Glomerular visceral epithelial cell (primary cell): ENCODE data around the gene PHF2.
A peak's percentile ranks its signal among the peaks of the same experiment; 100 is the strongest.

Experiments used
- DNase-seq: peaks from one replicate; pipeline ENCODE4 v3.0.0-alpha.2; 2016; ENCODE audit errors: extremely low spot score

PHF2 gene

DNA sequence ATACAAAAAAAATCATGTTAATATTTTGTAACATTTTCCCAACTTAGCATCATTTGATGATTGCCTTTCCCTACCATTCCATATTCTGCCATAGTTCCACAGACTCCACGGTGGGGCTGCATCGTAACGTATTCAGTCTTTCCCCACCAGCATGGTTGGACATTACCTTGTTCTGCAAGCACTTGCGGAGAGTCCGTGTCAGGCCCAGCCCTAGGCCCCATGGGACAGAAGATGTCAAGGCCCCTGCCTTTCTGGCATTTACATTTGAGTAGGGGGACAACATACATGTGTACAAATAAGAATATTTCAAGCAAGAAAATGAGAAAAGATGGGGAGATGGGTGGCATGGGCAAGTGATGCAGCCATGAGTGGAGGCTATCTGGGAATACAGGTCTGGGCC is 8.2 kb upstream of the PHF2 start:
- DNase-seq, result no peak

DNA sequence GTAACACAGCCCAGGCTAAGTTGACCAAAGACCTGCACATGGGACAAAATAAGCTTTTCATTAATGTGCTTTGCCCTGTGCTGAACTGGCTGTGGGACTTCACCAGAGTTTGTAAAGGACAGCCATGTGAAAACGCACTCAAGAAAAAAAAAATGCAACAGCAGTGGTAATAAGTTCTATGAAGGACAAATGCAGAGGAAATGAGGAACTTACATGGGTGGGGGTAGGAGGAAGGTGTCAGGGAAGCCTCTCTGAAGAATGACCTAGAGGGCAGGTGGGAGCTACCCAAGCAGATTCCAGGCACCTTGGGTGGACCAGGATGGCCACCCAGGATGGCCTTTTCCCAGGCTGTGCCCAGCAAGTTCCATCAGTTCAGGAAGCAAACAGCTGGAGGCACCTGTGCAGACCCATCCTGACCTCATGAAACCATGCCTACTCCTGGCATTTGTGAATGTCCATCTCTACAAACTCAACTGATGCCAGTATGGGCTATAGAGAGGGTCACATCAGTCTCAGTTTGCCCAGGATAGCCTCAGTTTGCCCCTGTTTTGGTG is 6.7 kb upstream of the PHF2 start:
- no peak for DNase-seq

DNA sequence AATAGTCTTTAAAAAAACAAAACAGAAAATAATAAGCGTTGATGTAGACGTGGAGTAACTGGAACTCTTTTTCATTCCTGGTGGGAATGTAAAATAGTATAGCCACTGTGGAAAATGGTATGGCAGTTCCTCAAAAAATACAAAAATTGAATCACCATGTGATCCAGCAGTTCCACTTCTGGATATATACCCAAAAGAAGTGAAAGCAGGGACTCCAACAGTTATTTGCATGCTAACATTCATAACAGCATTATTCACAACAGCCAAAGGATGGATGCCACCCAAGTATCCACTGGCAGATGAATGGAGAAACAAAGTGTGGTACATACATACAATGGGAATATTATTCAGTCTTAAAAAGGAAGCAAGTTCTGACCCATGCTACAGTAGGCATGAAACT is 4.2 kb upstream of the PHF2 start:
- no peak for DNase-seq

DNA sequence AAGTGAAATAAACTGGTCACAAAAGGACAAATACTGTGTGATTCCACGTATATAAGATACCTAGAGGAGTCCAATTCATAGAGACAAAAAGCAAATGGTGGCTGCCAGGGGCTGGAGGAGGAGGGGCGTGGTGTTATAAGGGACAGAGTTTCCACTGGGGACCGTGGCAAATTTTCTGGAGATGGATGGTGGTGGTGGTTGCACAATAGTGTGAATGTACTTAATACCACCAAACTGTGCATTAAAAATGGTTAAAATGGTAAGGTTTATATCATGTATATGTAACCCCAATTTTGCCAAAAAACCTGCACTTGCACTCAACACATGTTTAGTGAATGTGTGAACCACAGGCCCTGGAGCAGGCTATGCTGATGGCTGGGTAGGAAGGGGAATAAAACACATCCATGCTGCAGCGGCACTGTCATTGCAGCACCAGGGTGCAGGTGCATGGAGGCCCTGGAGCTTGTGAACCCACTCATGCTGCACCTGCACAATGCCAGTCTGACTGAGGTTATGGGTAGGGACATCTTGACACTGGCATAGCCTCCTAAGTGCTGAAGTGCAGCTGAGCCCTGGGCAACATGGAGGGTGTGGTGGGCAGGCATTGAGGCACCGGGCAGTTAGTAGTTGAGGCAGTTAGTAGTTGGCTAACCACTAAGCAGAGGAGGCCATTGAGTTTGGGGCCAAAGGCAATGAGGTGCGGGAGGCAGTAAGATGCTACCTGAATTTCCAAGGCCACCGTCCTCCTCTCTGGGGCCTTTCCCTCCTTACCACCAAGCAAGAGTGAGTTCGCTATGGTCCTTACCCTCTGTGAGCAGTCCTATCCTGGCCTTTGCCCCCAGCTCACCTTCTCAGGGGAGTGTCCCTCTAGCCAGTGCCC is 3.5 kb upstream of the PHF2 start:
- no peak for DNase-seq

DNA sequence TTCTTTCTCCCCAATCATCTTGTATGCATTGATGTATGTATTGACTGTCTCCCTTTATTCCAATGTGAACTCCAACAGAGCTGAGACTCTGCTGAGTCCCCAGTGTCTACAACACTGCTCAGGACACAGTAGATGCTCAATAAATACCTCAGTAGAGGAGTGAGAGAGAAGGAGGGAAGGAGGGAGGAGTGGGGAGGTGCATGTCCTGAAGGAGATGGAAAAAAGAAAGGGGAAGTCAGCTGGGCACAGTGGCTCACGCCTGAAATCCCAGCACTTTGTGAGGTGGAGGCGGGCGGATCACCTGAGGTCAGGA is 2.9 kb upstream of the PHF2 start:
- DNase-seq, result no peak

DNA sequence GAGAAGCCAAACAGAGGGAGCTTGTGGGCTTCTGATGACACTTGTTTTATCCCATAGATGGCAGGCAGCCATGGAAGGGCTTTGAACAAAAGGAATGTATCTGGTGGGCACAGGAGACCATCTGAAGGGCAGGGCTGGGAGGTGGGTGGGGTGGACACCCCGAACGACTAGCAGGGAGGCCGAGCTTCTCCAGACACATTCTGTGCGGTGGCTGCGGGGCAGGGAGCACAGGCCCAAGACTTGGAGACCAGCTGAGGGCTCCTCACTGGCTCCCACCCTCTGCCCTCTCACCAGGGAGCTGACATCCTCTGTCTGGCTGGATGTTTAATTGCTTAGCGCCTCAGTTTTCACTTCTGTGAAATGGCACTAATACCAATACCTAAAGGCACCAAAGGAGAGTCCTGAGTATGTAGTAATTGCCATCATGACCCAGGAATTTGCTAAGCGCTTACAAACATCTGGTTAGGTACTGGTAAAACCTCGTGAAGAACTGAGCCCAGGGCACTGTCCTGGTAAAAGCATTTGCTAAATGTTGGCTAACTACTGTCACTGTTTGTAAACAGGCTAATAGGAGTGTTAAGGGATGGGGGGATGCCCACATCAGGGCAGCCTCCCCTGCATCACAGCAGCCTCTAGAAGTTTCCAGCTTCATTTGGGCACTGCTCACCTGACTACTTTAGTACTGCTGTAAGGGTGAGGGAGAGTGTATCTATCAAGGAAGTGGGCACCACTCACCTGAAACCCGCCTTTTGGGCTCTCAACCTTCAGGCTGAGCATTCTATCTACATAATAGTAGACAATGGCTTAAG is 2.1 kb upstream of the PHF2 start:
- DNase-seq, result no peak

DNA sequence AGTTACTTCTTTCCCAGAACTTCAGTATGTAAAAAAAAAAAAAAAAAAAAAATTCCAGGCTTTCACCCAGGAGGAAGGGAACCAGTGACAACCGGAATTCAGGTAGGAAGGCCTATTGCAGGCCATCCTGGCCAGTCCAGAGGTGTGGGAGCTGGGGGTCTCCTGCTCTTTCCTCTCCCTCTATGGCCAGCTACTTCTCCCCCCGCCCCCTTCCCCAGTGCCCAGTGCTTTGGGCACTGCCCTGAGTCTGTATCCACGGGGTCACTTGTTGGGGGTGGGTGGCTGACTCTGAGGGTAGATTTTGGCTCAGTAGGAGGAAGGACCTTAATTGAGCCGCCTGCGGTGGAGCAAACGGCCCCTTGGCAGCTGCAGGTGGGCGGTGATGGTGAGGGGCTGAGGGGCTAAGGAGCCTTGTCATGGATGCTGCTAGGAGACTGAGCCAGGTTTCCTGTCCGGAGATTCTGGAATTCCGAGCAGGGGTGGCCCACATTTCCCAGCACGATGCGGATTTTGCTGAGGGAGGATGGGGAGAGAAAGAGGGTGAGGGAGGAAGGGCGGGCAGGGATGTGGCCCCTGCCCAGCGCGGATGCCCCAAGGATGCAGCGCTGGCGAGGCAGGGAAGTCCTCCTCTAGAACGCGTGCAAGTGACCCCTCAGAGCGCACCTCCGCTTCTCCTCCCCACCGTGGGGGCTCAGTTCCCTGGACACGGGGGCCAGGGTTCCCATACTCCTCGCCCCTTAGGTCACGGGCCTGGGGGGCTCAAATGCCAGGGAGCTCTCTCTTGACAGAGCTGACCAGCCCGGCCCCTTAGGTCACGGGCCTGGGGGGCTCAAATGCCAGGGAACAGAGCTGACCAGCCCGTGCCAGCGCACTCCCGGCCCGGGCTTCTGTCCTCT is 1.2 kb upstream of the PHF2 start:
- DNase-seq, result no peak

DNA sequence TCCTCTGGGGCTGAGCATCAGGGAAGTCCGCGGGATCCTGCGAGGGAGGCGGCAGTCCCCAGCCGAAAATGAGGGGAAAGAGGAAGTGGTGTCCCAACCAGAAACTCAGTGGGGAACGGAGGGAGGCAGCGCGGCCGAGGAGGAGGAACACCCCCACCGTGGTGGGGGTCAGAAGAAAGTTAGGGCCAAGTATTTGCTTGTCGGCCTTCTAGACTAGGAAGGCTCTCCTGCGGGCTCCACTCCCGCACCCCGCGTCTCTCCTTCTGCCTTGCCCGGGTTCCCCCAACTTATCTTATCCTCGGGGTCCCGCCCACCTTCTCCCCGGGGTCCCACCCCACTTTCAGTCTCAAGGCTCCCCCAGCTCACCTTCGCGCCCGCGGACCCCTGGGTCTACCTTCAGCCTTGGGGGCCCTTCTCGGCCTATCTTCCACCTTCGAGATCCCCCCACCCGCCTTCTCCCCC is 557 bp upstream of the PHF2 start:
- peak; percentile 54 for DNase-seq

DNA sequence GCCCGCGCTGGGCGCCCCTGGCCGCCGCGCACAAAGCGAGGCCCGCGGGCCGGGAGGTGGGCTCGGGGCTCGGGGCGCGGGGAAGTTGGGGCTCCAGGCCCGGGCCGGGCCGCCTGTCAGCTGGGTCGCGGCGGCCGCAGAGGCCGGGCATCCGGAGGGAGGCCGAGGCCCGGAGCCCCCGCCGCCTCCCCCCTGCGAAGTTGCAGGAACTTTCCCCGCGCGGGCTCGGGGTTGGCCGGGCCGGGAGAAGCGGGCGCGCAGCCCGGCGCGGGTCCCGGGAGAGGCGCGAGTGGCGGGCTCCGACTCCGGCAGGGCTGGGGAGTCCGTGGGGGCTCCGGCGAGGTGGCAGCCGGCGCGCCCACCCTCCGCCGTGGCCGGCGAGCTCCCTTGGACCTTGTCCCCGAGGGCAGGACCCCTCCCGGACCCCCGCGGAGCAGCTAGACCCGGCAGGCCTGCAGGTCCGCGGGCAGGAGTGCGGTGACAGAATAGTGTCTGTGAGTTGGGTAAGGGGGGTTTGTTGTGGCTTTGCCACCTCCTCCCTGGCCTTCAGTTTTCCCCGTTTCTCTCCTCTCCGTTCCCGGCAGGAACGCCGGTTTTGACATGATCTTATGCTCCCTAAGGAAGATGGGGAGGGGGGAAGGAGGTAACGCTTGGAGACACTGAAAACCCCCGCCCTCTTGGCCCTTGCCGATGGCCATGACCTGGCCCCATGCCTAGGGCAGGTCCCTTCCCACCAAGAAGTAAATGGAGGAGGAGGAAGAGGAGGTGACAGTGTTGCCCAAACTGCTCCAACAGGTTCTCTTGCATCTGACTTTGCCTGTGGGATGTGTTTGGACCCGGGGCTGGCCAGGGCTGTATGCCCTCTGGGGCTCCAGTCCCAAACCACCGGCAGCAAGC is 942 bp downstream of the PHF2 start:
- no peak for DNase-seq

DNA sequence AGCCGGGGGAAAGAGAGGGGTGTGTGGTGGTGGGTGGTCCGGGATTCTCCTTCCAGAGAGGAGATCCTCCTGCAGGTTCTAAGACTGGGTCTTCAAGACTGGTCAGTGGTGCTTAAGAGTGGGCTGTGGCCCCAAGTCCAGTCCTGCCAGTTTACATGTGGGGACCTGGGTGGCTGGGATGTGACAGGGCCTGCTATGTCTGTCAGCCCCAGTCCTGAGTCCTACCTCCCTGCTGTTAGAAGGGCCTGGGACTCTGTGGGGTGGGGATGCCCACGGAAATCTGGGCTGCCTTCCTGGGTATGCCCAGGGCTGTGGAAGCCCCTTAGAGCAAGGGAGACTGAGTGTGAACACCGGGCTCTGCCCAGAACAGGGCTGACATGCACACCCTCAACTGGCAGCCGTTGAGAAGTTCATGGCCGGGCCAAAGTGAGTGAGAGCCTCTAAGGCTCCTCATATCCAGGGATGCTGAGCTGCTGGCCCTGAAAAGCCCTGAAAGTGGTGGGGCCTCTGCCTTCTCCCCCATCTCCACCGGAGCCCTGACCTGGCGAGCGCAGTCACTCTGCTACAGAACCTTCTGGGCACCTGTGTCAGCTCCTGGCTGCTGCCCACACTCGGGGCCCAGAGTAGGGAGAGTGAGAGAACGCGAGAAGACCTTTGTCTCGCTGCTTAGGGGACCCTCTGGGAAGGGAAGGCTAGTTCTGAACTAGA is 1.7 kb downstream of the PHF2 start:
- no peak for DNase-seq

DNA sequence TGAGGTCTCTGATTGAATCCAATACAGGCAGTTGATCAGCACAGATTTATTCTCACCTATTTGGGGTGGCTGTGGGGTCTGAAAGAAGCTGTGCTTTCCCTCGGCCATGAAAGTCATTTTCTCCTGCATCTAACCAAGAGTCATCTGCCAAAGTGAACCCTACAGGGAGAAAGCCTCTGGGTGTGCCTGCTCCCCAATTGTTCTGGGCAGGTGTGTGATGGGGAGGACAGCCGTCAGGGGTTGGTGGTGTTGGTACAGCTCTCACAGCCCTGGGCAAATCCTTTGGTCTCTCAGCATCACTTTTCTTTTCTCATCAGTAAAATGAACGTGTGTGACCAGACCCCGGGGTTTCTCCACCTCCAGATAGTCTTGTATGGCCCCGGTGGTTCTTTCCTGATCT is 2.5 kb downstream of the PHF2 start:
- no peak for DNase-seq

DNA sequence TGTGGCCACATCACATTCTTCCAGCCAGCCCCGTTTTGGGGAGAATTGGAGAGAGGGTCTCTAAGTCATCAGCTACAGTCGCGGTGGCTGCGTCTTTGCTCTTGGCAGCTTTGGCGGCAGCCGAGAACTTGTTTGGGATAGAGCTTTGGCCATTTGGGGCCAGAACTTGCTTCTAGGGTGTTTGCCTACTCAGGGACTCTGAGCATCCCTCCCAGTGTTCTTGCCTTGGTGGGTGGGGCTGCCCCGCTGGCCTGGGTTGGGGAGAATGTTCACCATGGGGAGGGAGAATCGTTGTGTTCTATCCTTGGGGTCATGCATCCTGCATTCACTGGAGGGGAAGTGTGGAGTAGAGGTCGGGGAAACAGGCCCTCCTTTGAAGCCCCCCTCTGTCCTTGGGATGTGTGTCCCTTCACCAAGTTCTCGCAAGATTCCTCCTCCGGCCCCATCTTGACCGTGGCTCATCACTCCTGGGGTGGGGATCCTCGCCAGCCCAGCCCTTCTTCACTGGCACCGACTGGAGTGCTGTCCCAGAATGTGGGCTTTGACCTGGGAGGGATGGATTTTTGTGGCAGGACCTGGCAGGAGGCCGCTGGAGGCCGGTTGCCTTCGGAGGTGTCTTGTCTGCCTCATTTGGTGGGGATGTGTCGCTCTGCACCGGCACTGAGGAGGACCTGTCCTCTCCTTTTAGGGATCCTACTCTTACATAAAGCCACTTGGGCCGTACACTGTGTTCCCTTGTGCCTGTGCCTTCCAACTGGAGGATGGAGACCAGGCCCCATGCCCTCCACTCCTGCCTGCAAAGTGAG is 3.5 kb downstream of the PHF2 start:
- no peak for DNase-seq

DNA sequence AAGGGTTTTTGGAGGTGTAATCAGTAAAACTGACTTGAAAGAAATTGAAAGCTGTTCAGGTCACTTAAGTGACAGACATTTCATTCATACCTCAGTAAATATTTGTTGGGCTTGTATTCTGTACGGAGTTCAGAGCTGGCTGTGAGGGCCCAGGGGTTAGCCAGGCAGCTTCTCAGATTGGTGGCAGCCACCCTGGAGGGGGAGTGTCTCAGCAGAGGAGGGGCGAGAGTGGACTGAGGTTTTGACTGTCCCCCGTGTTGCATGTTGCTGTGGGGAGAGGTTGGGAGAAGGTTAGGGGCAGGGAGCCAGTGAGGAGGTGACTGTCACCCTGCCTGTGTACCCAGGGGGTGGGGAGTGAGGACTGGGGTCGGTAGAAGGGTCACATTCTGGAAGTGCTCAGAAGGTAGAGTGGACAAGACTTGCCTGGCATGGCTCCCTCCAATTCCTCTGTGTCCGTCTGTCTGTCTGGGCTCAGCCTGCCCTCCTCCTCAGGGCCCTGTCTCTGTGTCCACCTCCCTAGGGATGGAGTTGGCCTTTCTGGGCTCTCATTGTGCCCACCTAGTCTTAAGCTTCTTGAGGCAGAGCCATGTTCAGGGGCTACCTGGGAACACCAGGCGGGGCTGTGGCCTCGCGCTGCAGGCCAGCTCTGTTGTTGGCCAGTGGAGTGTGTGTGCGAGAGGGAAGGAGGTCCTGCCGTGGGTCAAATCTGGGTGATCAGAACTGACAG is 4.4 kb downstream of the PHF2 start:
- DNase-seq, result no peak

DNA sequence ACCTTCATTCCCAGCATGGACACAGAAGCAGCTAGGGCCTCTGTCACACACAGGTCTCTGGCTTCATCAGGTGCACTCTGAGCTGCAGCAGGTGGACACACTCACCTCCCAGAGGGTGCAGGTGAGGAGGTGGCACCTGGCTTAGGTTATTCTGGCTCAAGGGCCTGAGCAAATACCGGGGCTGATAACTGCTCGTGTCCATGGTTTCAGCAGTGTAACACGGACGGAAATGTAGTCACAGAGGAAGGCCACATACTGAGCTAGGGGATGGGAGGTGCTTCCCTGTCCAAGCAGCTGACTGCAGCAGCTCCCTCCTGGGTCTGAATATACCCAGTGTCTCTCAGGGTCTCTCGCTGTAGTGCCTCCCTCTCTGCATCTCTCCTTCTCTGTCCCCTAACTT is 5.7 kb downstream of the PHF2 start:
- no peak for DNase-seq

DNA sequence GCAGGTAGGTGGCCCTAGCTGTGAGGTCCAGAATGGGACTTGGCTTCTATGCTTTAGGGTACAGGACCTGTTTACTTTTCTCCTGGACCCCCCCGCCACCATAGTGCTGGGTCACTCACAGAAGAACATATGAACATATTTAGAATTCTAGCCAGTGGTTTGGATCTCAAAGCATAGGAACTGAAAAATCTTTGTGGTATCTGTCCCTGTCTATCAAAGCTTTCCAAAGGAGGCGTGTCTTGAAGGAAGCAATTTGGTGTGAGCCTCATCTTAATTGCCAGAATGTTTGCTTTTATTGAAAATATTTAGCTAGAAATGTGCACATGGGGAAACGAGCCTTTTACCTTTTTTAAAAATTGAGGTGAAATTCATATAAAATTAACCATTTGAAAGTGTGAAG is 6.2 kb downstream of the PHF2 start:
- DNase-seq, result no peak

DNA sequence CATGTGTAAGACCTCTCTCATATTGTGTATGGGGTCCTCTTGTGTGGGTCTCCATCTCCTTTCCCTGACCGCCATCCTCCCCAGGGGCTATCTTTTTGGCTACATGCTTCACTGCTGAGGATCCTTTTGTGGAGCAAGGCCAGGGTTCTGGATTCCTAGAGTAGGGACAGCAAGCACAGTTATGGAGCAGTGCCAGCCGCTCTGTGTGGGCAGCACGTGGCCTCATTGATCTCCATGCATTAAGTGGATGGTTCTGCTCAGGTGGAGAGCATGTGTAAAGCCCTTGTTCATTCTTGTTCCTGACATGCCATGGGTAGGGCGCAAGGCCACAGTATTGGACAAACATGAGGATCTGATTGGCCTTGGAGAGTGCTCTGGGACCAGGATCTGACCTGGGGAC is 8.9 kb downstream of the PHF2 start:
- DNase-seq, result no peak

DNA sequence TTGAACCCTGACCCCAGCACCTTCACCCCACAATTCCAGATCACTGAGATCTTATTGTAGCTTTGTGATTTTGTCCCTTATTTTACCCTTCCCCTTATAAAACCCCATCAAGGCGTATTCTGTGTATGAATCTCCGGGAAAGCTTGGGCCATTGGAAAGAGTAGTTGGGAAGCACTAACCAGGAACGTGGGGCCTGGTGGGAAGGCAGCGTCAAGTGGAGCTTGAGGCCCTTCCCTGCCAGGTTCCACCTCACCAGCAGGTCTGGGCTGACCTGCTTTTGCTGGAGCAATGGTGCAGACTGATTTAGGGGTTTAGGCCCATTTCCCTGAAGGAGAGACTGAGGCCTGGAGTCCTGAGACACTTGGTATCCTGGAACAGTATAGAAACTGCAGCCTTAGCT is 9.3 kb downstream of the PHF2 start:
- DNase-seq, result no peak

DNA sequence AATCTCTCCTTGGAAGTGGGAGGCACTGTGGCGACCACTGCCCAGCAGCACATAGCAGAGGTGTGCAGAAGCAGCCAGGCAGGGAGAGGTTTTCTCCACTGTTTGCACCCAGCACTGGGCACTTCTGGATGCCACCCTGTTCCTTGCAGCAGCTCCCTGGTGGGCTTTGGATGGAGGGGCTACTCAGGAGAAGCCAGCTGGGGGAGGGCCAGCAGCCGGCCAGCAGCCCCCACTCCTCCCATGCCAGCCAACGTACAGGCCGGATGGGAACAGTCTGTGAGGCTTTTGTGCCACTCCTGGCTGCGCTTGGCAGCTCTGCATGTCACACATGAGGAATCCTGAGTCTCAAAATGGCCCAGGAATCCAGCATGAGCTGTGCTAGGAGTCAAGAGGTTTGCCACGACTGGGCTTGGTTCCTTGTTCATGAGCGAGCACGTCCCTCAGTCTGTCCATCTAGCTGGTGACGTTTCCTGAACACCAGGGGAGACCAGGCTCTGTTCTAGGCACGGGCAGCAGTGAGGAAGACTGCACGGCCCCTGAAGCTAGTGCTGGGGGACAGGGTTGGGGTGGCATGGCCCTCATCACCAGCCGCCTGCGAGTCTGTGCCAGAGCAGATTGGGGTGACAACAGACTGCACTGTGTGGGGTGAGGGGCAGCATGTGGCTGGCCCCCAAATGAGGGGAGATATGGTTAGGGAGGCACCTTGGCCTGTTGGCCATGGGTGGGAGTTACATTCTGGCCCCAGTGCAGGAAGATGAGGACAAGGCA is 10.1 kb downstream of the PHF2 start:
- no peak for DNase-seq
